Measurements from ENCODE around the gene FAM162A.

Gene FAM162A

DNA sequence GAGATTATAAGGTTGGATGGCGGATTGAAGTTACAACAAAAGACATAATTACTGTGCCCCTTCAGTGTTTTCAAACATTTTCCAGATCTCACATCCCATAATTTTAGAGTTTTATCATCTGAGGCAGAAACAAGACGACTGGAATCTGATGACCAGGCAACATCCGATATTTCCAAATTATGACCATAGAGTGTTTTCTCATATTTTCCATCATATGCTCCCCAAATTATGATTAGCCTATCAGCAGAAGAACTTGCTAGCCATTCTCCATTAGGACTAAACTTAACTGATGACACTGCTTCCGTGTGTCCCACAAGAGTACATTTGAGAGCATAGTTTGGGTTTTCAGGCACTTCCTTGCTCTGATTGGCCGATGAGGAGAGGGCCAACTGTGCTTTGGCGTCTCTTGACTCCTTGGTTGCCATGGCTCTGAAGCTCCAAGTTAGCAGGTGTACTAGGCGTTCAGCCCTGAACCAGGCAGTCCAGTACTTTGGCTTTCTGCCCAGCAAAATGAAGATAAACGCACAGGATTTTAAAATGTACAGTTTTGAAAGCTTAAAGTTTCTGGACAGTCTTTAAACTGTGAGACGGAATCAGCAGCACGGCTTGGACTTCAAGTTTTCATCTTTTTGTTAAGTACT, 31.2 kb downstream of the FAM162A start:
- Histone ChIP-seq H3K27ac (ENCODE audit: extremely low read depth, low read depth, low read length) (no peak overlapping the region), H3K4me3 (ENCODE audit: low read depth, low read length) (peak overlapping the region; percentile 79), H3K4me1 (ENCODE audit: control insufficient read depth, insufficient read depth, low read length) (no peaks in the 10 kb centered on the region), H3K9me3 (ENCODE audit: control insufficient read depth, insufficient read depth, low read depth, low read length) (no peaks in the 10 kb centered on the region), H3K36me3 (ENCODE audit: control insufficient read depth in 2 of 2, insufficient read depth in 1 of 2, low read length in 2 of 2) (peaks cover 0 to 36% of the 10 kb centered on the region in 2 experiments; a peak in 1 of 3 replicates)
- ChIA-PET CTCF (interaction anchor here (0.6 kb wide), 1 partner anchor 340 kb away, joined by 3 read pairs; no protein-coding TSS in a partner anchor), POLR2A (interaction anchor here (1.2 to 2.7 kb wide), 2 partner anchors 32 to 869 kb away, joined by 3 to 24 read pairs; partner anchors contain the start of genes FAM162A, MIX23 and POLQ)
- TF ChIP-seq ZNF660 (tag by site-specific recombination; IDR thresholded peaks at IDR 0.05) (no peak), SP2 (tag by site-specific recombination; IDR thresholded peaks at IDR 0.05) (peak; percentile 40), ZBTB17 (tag by site-specific recombination; IDR thresholded peaks at IDR 0.05) (peak; percentile 75; the same call in 1 of the 2 replicates), ZBTB8A (tag by site-specific recombination; IDR thresholded peaks at IDR 0.05) (peak; percentile 73)

DNA sequence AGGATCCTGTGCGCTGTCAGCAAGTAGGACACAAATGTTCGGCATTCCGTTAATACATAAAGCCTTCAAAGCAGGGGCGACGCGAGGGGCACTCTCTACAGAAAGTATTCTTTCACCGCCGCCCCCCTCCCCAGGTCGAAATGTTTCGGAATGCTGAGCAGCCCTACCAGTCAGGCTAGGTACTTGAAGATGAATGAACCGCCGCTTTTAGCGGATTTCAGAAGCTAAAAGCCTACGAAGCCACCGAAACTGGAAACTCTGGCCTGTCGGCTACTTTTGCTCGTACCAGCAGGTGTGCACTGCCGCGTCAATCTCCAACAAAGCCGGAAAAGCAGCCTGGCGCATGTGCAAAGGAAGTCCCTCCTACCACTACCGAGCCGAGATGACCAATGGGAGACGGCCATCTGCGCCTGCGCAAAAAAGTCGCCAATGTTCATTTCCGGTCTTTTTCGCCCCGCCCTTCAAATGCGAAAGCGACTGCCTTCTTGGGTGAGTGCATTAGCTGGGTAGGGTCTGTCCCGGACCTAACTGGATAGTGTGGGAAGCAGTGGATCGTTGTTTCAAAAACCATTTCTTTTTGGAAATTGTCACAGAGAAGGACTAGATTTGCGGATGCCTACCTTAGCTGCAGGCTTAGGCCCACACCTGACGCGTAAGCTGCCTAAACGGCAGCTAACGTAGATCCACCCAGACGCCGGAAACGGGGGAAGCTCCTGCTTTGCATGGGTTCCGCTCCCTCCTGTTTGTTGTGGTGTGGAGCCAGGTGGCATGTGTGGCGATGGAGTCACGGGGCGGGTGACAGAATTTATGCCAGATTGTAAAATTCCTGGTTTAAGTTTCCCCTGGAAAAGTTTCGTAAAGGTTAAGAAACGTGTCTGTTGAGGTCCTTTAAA, 32.0 kb downstream of the FAM162A start, which contains the start of gene WDR5B:
Gene WDR5B (minus strand): TSS at position 301 of the 893 bp plus-strand sequence. CDS start 534 bp downstream, outside the sequence.
- CTCF ChIA-PET = no interaction called here
- peaks cover 0 to 30% of the 10 kb centered on the region in 2 experiments; a peak in 1 of 3 replicates for H3K36me3 ChIP-seq (ENCODE audit: control insufficient read depth in 2 of 2, insufficient read depth in 1 of 2, low read length in 2 of 2)
- POLR2A ChIA-PET = interaction anchor here (0.8 to 2.7 kb wide), 6 partner anchors 17 to 870 kb away, joined by 3 to 24 read pairs (median 4); partner anchors contain the start of genes FAM162A, HSPBAP1, KPNA1 and MIX23
- no peak for TF ChIP-seq ZNF302 (tag by site-specific recombination; IDR thresholded peaks at IDR 0.05; ENCODE audit: low read depth)
- TF ChIP-seq, protein P1, sequence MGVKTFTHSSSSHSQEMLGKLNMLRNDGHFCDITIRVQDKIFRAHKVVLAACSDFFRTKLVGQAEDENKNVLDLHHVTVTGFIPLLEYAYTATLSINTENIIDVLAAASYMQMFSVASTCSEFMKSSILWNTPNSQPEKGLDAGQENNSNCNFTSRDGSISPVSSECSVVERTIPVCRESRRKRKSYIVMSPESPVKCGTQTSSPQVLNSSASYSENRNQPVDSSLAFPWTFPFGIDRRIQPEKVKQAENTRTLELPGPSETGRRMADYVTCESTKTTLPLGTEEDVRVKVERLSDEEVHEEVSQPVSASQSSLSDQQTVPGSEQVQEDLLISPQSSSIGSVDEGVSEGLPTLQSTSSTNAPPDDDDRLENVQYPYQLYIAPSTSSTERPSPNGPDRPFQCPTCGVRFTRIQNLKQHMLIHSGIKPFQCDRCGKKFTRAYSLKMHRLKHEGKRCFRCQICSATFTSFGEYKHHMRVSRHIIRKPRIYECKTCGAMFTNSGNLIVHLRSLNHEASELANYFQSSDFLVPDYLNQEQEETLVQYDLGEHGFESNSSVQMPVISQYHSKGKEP (tag by site-specific recombination; IDR thresholded peaks at IDR 0.05) = no peak
- no peak for TF ChIP-seq ZNF175 (tag by site-specific recombination; IDR thresholded peaks at IDR 0.05)
- no peak for TF ChIP-seq ZNF768 (tag by site-specific recombination; IDR thresholded peaks at IDR 0.05)
- peak; percentile 40; the same call in 1 of the 2 replicates for TF ChIP-seq ZNF629 (tag by site-specific recombination; IDR thresholded peaks at IDR 0.05)
- TF ChIP-seq, protein P2, sequence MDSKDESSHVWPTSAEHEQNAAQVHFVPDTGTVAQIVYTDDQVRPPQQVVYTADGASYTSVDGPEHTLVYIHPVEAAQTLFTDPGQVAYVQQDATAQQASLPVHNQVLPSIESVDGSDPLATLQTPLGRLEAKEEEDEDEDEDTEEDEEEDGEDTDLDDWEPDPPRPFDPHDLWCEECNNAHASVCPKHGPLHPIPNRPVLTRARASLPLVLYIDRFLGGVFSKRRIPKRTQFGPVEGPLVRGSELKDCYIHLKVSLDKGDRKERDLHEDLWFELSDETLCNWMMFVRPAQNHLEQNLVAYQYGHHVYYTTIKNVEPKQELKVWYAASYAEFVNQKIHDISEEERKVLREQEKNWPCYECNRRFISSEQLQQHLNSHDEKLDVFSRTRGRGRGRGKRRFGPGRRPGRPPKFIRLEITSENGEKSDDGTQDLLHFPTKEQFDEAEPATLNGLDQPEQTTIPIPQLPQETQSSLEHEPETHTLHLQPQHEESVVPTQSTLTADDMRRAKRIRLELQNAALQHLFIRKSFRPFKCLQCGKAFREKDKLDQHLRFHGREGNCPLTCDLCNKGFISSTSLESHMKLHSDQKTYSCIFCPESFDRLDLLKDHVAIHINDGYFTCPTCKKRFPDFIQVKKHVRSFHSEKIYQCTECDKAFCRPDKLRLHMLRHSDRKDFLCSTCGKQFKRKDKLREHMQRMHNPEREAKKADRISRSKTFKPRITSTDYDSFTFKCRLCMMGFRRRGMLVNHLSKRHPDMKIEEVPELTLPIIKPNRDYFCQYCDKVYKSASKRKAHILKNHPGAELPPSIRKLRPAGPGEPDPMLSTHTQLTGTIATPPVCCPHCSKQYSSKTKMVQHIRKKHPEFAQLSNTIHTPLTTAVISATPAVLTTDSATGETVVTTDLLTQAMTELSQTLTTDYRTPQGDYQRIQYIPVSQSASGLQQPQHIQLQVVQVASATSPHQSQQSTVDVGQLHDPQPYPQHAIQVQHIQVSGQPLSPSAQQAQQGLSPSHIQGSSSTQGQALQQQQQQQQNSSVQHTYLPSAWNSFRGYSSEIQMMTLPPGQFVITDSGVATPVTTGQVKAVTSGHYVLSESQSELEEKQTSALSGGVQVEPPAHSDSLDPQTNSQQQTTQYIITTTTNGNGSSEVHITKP (tag by site-specific recombination; IDR thresholded peaks at IDR 0.05) = peak; percentile 95
- no peak for TF ChIP-seq ZNF112 (tag by site-specific recombination; IDR thresholded peaks at IDR 0.05)
- TF ChIP-seq ZNF146 (tag by site-specific recombination; IDR thresholded peaks at IDR 0.05) = no peak
- TF ChIP-seq, protein P3, sequence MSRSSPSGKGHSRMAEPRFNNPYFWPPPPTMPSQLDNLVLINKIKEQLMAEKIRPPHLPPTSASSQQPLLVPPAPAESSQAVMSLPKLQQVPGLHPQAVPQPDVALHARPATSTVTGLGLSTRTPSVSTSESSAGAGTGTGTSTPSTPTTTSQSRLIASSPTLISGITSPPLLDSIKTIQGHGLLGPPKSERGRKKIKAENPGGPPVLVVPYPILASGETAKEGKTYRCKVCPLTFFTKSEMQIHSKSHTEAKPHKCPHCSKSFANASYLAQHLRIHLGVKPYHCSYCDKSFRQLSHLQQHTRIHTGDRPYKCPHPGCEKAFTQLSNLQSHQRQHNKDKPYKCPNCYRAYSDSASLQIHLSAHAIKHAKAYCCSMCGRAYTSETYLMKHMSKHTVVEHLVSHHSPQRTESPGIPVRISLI (tag by site-specific recombination; IDR thresholded peaks at IDR 0.05) = no peak
- no peak for TF ChIP-seq ZNF221 (tag by site-specific recombination; IDR thresholded peaks at IDR 0.05; ENCODE audit: borderline replicate concordance)
- TF ChIP-seq, protein P4, sequence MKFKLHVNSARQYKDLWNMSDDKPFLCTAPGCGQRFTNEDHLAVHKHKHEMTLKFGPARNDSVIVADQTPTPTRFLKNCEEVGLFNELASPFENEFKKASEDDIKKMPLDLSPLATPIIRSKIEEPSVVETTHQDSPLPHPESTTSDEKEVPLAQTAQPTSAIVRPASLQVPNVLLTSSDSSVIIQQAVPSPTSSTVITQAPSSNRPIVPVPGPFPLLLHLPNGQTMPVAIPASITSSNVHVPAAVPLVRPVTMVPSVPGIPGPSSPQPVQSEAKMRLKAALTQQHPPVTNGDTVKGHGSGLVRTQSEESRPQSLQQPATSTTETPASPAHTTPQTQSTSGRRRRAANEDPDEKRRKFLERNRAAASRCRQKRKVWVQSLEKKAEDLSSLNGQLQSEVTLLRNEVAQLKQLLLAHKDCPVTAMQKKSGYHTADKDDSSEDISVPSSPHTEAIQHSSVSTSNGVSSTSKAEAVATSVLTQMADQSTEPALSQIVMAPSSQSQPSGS (tag by site-specific recombination; IDR thresholded peaks at IDR 0.05; ENCODE audit: low read depth) = no peak
- TF ChIP-seq ZNF830 (tag by site-specific recombination; IDR thresholded peaks at IDR 0.05; ENCODE audit: low read depth) = no peak
- TF ChIP-seq ZNF621 (tag by site-specific recombination; IDR thresholded peaks at IDR 0.05) = no peak
- TF ChIP-seq OSR2 (tag by site-specific recombination; IDR thresholded peaks at IDR 0.05) = 0 out of 2 replicates have a peak, but pooled peaks have one; percentile 19
- no peak for TF ChIP-seq GLIS2 (tag by site-specific recombination; IDR thresholded peaks at IDR 0.05)
- 0 out of 2 replicates have a peak, but pooled peaks have one; percentile 20 for TF ChIP-seq ZSCAN30 (tag by site-specific recombination; IDR thresholded peaks at IDR 0.05)
- TF ChIP-seq, protein P5, sequence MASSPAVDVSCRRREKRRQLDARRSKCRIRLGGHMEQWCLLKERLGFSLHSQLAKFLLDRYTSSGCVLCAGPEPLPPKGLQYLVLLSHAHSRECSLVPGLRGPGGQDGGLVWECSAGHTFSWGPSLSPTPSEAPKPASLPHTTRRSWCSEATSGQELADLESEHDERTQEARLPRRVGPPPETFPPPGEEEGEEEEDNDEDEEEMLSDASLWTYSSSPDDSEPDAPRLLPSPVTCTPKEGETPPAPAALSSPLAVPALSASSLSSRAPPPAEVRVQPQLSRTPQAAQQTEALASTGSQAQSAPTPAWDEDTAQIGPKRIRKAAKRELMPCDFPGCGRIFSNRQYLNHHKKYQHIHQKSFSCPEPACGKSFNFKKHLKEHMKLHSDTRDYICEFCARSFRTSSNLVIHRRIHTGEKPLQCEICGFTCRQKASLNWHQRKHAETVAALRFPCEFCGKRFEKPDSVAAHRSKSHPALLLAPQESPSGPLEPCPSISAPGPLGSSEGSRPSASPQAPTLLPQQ (tag by site-specific recombination; IDR thresholded peaks at IDR 0.05) = peak; percentile 52; the same call in 1 of the 2 replicates
- no peak for TF ChIP-seq ZNF157 (tag by site-specific recombination; IDR thresholded peaks at IDR 0.05)
- TF ChIP-seq ZNF16 (tag by site-specific recombination; IDR thresholded peaks at IDR 0.05; ENCODE audit: low read depth) = no peak

More for the DNA sequence above, 32.0 kb downstream of the FAM162A start, which contains the start of gene WDR5B:
- no peaks in the 10 kb centered on the region for H3K9me3 ChIP-seq (ENCODE audit: control insufficient read depth, insufficient read depth, low read depth, low read length)
- peak within 1 kb of the TSS; percentile 76 for H3K27ac ChIP-seq (ENCODE audit: extremely low read depth, low read depth, low read length)
- H3K4me1 ChIP-seq (ENCODE audit: control insufficient read depth, insufficient read depth, low read length) = no peaks in the 10 kb centered on the region
- peak within 1 kb of the TSS; percentile 79 for H3K4me3 ChIP-seq (ENCODE audit: low read depth, low read length)
